Stimulated activated CD4-positive, alpha-beta T cell treated with anti-CD3 and anti-CD28 coated beads, Interleukin-1b, Interleukin-23, amount 100 ng/mL, for 1 hour (primary cell): Measurements from ENCODE around the gene COG5.

Experiments
- DNase-seq, 2 donors: peaks; one replicate each; pipeline ENCODE4 v3.0.0-alpha.2; 2020; ENCODE audit warnings: low read depth in 2 of 2

COG5 gene

GRCh38 chr7:107463139-107464078, 100.3 kb downstream of the COG5 start:
- DNase-seq: no peak

- DNase-seq: no peak
Measured at GRCh38 chr7:107461938-107462533, 101.7 kb downstream of the COG5 start.

- DNase-seq: no peak
Measured at GRCh38 chr7:107453388-107453787, 110.3 kb downstream of the COG5 start.

GRCh38 chr7:107450970-107451369, 112.8 kb downstream of the COG5 start:
- DNase-seq: no peak

- DNase-seq: no peak
Measured at GRCh38 chr7:107446988-107447387, 116.7 kb downstream of the COG5 start.

- no peak for DNase-seq
Measured at GRCh38 chr7:107446531-107446930, 117.2 kb downstream of the COG5 start.

- no peak for DNase-seq
Measured at GRCh38 chr7:107442678-107443077, 121.0 kb downstream of the COG5 start.

- DNase-seq: no peak
Measured at GRCh38 chr7:107441581-107442422, 121.9 kb downstream of the COG5 start.

GRCh38 chr7:107439025-107439424, 124.7 kb downstream of the COG5 start:
- DNase-seq: no peak

- no peak for DNase-seq
Measured at GRCh38 chr7:107435749-107436148, 128.0 kb downstream of the COG5 start.

- DNase-seq: no peak
Measured at GRCh38 chr7:107432261-107432660, 131.5 kb downstream of the COG5 start.

- no peak for DNase-seq
Measured at GRCh38 chr7:107430057-107430456, 133.7 kb downstream of the COG5 start.

GRCh38 chr7:107428642-107429041, 135.1 kb downstream of the COG5 start:
- no peak for DNase-seq

GRCh38 chr7:107427462-107427861, 136.3 kb downstream of the COG5 start:
- no peak for DNase-seq

GRCh38 chr7:107414198-107414597, 149.5 kb downstream of the COG5 start:
- no peak for DNase-seq

GRCh38 chr7:107408349-107408748, 155.4 kb downstream of the COG5 start:
- no peak for DNase-seq

GRCh38 chr7:107405559-107405958, 158.2 kb downstream of the COG5 start:
- no peak for DNase-seq

GRCh38 chr7:107404740-107405537, 158.8 kb downstream of the COG5 start:
- DNase-seq: no peak

- DNase-seq: no peak
Measured at GRCh38 chr7:107398161-107398560, 165.6 kb downstream of the COG5 start.

- no peak for DNase-seq
Measured at GRCh38 chr7:107396990-107397389, 166.7 kb downstream of the COG5 start.

GRCh38 chr7:107396081-107396480, 167.6 kb downstream of the COG5 start:
- DNase-seq: no peak
